ENCODE results near the gene VPS18.

VPS18 gene

GRCh38 chr15:40902605-40903561, 8.6 kb downstream of the VPS18 start:
- no peak for DNase-seq

GRCh38 chr15:40904552-40905201, 10.4 kb downstream of the VPS18 start:
- DNase-seq = no peak

- peak; percentile 93 for DNase-seq
Observed at GRCh38 chr15:40906091-40906990, 12.1 kb downstream of the VPS18 start.

- DNase-seq = peak; percentile 78
Observed at GRCh38 chr15:40906991-40907802, 12.9 kb downstream of the VPS18 start.

- no peak for DNase-seq
Observed at GRCh38 chr15:40908095-40908494, 13.8 kb downstream of the VPS18 start.

GRCh38 chr15:40909662-40910630, 15.7 kb downstream of the VPS18 start:
- DNase-seq = no peak

GRCh38 chr15:40911141-40911540, 16.9 kb downstream of the VPS18 start:
- no peak for DNase-seq

- DNase-seq = no peak
Observed at GRCh38 chr15:40911693-40912092, 17.4 kb downstream of the VPS18 start.

GRCh38 chr15:40912478-40912877, 18.2 kb downstream of the VPS18 start:
- no peak for DNase-seq

GRCh38 chr15:40914013-40914412, 19.8 kb downstream of the VPS18 start:
- DNase-seq = no peak

- no peak for DNase-seq
Observed at GRCh38 chr15:40914486-40914885, 20.2 kb downstream of the VPS18 start.

- DNase-seq = no peak
Observed at GRCh38 chr15:40915116-40915661, 20.9 kb downstream of the VPS18 start.

GRCh38 chr15:40915679-40916078, 21.4 kb downstream of the VPS18 start:
- no peak for DNase-seq

GRCh38 chr15:40917585-40917984, 23.3 kb downstream of the VPS18 start:
- no peak for DNase-seq

GRCh38 chr15:40918146-40918798, 24.0 kb downstream of the VPS18 start:
- no peak for DNase-seq

GRCh38 chr15:40918799-40919392, 24.6 kb downstream of the VPS18 start:
- no peak for DNase-seq

GRCh38 chr15:40921949-40922607, 27.8 kb downstream of the VPS18 start:
- DNase-seq = no peak

- no peak for DNase-seq
Observed at GRCh38 chr15:40922608-40923005, 28.4 kb downstream of the VPS18 start.

GRCh38 chr15:40923551-40923950, 29.3 kb downstream of the VPS18 start:
- no peak for DNase-seq
